UCSD-AML1 (cell line): ENCODE results near the gene ETFB.
"Not testable (repeated sequence)": the region's sequence is repeated elsewhere in the genome, so short reads cannot be mapped to it uniquely, and the experiment has no call there.

ENCODE experiments used
- DNase-seq: peaks from one replicate; lab custom pipeline; 2025; ENCODE audit not compliant: unreplicated experiment; lab: John Stamatoyannopoulos, UW

Gene ETFB

GRCh38 chr19:51365965-51366388 is at the start of gene ETFB:
ETFB (minus strand) TSS chr19:51366388; CDS start chr19:51366326, 62 bp downstream.
- DNase-seq, result no peak

- DNase-seq, result no peak
Measured at GRCh38 chr19:51415187-51415586, 49.0 kb upstream of the ETFB start.

GRCh38 chr19:51410950-51411748 is 45.0 kb upstream of the ETFB start:
- DNase-seq, result no peak

- peak; percentile 50 for DNase-seq
Measured at GRCh38 chr19:51407511-51408131, 41.4 kb upstream of the ETFB start.

GRCh38 chr19:51402117-51402516 is 35.9 kb upstream of the ETFB start:
- DNase-seq, result no peak

- not testable (repeated sequence) for DNase-seq
Measured at GRCh38 chr19:51399936-51400335, 33.7 kb upstream of the ETFB start.

GRCh38 chr19:51399231-51399630 is 33.0 kb upstream of the ETFB start:
- DNase-seq, result no peak

GRCh38 chr19:51398096-51398704 is 32.0 kb upstream of the ETFB start:
- DNase-seq, result no peak

- DNase-seq, result not testable (repeated sequence)
Measured at GRCh38 chr19:51397453-51397852, 31.3 kb upstream of the ETFB start.

- DNase-seq, result no peak
Measured at GRCh38 chr19:51396175-51396574, 30.0 kb upstream of the ETFB start.

- DNase-seq, result peak; percentile 91
Measured at GRCh38 chr19:51394050-51394836, 28.1 kb upstream of the ETFB start.

GRCh38 chr19:51392701-51393100 is 26.5 kb upstream of the ETFB start:
- DNase-seq, result no peak

GRCh38 chr19:51391073-51391611 is 25.0 kb upstream of the ETFB start:
- DNase-seq, result no peak

- DNase-seq, result no peak
Measured at GRCh38 chr19:51389143-51389542, 23.0 kb upstream of the ETFB start.

GRCh38 chr19:51387924-51388389 is 21.8 kb upstream of the ETFB start, which contains the start of gene LIM2:
LIM2 (minus strand) TSS chr19:51387974; CDS start chr19:51387443, 531 bp downstream.
- no peak for DNase-seq

- DNase-seq, result no peak
Measured at GRCh38 chr19:51386882-51387520, 20.8 kb upstream of the ETFB start.

GRCh38 chr19:51382004-51382403 is 15.8 kb upstream of the ETFB start:
- no peak for DNase-seq

GRCh38 chr19:51380379-51380778 is 14.2 kb upstream of the ETFB start:
- no peak for DNase-seq

GRCh38 chr19:51377422-51377821 is 11.2 kb upstream of the ETFB start:
- DNase-seq, result no peak

- peak; percentile 70 for DNase-seq
Measured at GRCh38 chr19:51375504-51376221, 9.5 kb upstream of the ETFB start.
